Activated T-helper 17 cell treated with anti-CD3 and anti-CD28 coated beads, Interleukin-2, amount 50 U/mL, for 72 hours (primary cell): ENCODE data around the gene CARD8. TPM values are rescaled to one million over a fixed set of nuclear protein-coding genes. Genes with fewer than 3 reads are reported as not detected.
A peak's percentile ranks its signal among the peaks of the same experiment; 100 is the strongest.
"Not testable (repeated sequence)": the region's sequence is repeated elsewhere in the genome, so short reads cannot be mapped to it uniquely, and the experiment has no call there.

Experiments used
- ATAC-seq: fragments of 150-1000 bp; cut with Tn5 transposase; replicated peaks from 2 replicates; pipeline ENCODE4 v1.10.0; 2021; ENCODE audit warnings: mild to moderate bottlenecking, moderate library complexity
- H3K27ac Mint-ChIP-seq: one replicate; pipeline ENCODE4 v1.8.0; 2022; ENCODE audit warnings: mixed read lengths
- H3K27me3 Mint-ChIP-seq: one replicate; pipeline ENCODE4 v1.8.0; 2022; ENCODE audit warnings: mixed read lengths
- H3K36me3 Mint-ChIP-seq: one replicate; pipeline ENCODE4 v1.8.0; 2022; ENCODE audit warnings: low read depth, mild to moderate bottlenecking, mixed read lengths
- H3K4me1 Mint-ChIP-seq: one replicate; pipeline ENCODE4 v1.8.0; 2022; ENCODE audit warnings: mixed read lengths
- H3K4me3 Mint-ChIP-seq: one replicate; pipeline ENCODE4 v1.8.0; 2022; ENCODE audit warnings: mild to moderate bottlenecking, mixed read lengths
- H3K9me3 Mint-ChIP-seq: one replicate; pipeline ENCODE4 v1.8.0; 2022; ENCODE audit warnings: mixed read lengths
- total RNA-seq, 2 donors: library from RNA; stranded (reverse); gene quantifications; one replicate each; pipeline ENCODE4 v1.2.3, GENCODE V29; 2022

CARD8 gene
- total RNA-seq, 2 donors from 2014 or later = 161 to 244 TPM

DNA sequence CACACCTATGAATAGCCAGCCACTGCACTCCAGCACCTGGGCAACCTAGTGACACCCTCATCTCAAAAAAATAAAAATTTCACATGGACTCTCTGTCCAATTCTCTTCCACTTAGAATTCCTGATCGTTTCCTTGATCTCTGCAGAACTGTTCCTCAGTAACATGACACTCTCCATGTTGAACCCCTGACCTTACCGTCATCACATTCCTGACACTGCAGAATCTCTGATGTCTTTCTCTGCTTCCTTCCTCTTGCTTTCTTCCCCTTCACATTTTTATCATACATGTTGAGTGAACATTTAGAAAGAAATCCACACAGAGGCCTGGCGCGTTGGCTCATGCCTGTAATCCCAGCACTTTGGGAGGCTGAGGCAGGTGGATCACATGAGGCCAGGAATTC is 29.2 kb upstream of the CARD8 start:
- Mint-ChIP-seq H3K36me3 (no peaks in the 10 kb centered on the region), H3K4me3 (no peak overlapping the region), H3K9me3 (no peaks in the 10 kb centered on the region), H3K4me1 (no peaks in the 10 kb centered on the region), H3K27ac (no peak overlapping the region), H3K27me3 (peaks cover 23% of the 10 kb centered on the region)
- no peak for ATAC-seq

DNA sequence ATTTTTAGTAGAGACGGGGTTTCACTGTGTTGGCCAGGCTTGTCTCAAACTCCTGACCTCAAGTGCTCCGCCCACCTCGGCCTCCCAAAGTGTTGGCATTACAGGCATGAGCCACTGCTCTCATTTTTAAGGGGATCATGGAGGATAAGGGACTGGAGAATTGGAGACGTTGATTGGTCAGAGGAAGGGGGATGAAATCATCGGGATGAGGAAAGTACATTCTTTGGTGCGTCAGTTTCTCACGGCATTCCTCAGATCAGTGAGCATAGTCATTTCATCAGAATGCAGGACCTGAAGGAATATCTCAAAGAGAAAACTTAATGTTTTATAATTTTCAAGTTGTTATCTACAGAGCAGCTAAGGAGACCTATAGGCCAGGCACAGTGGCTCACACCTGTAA is 28.2 kb upstream of the CARD8 start:
- no peaks in the 10 kb centered on the region for H3K4me1 Mint-ChIP-seq
- H3K9me3 Mint-ChIP-seq = no peaks in the 10 kb centered on the region
- H3K27me3 Mint-ChIP-seq = peaks cover 23% of the 10 kb centered on the region
- no peak for ATAC-seq
- H3K27ac Mint-ChIP-seq = no peak overlapping the region
- no peak overlapping the region for H3K4me3 Mint-ChIP-seq
- H3K36me3 Mint-ChIP-seq = no peaks in the 10 kb centered on the region

DNA sequence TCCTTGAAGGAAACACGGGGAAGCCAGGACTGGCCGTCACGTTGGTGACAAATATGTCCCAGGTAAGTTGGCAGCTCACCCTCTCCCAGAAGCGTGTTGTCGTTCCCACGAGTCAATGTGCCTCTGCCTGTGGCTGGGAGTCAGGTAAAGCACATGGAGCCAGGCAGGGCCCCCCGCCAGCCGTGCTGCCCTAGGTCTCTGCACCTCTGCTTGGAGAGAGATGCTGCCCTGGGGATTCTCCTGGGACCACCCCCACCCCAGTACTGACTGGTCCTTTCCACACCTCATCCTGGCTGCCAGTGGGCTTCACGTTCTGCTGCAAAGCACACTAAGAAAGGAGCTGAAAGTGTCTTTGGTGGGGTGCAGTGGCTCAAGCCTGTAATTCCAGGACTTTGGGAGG is 24.0 kb upstream of the CARD8 start:
- Mint-ChIP-seq H3K4me1 (no peaks in the 10 kb centered on the region), H3K27me3 (peaks cover under 1% of the 10 kb centered on the region), H3K27ac (no peak overlapping the region)

DNA sequence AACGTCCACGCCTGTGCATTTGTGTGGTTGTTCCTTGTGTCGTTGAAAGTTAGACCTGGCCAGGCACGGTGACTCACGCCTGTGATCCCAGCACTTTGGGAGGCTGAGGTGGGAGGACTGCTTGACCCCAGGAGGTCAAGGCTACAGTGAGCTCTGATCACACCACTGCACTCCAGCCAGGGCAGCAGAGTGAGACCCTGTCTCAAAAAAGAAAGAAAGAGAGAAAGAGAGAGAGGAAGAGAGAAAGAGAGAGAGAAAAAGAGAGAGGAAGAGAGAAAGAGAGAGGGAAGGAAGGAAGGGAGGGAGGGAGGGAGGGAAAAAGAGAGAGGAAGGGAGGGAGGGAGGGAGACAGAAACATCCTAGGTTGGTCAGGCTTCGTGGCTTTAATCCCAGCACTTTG is 19.2 kb upstream of the CARD8 start:
- Mint-ChIP-seq H3K27ac (peak overlapping the region; percentile 67), H3K27me3 (peaks cover 19% of the 10 kb centered on the region), H3K9me3 (no peaks in the 10 kb centered on the region), H3K4me1 (peaks cover 9% of the 10 kb centered on the region), H3K36me3 (no peaks in the 10 kb centered on the region), H3K4me3 (no peak overlapping the region)
- ATAC-seq = no peak

More for the DNA sequence above, 24.0 kb upstream of the CARD8 start:
- Mint-ChIP-seq H3K36me3 (no peaks in the 10 kb centered on the region), H3K4me3 (no peak overlapping the region), H3K9me3 (no peaks in the 10 kb centered on the region)
- no peak for ATAC-seq

DNA sequence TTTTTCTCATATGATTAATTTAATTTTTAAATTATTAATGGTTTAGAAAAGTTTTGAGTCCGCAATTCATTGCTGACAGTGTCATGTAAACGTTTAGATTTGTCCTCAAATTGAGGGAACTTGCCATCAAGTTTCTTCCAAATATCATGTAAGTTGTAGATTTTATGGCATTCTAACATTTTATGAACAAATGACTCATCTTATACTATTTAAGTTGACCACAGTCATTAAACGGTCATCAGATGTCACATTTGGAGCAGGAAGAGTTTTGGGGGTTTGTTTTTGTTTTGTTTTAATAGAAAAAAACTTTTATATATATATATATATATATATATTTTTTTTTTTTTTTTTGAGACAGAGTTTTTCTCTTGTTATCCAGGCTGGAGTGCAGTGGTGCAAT is 18.5 kb upstream of the CARD8 start:
- Mint-ChIP-seq H3K27ac (no peak overlapping the region), H3K36me3 (no peaks in the 10 kb centered on the region), H3K4me1 (peaks cover 13% of the 10 kb centered on the region), H3K27me3 (peaks cover 25% of the 10 kb centered on the region), H3K4me3 (no peak overlapping the region), H3K9me3 (no peaks in the 10 kb centered on the region)
- ATAC-seq = no peak

DNA sequence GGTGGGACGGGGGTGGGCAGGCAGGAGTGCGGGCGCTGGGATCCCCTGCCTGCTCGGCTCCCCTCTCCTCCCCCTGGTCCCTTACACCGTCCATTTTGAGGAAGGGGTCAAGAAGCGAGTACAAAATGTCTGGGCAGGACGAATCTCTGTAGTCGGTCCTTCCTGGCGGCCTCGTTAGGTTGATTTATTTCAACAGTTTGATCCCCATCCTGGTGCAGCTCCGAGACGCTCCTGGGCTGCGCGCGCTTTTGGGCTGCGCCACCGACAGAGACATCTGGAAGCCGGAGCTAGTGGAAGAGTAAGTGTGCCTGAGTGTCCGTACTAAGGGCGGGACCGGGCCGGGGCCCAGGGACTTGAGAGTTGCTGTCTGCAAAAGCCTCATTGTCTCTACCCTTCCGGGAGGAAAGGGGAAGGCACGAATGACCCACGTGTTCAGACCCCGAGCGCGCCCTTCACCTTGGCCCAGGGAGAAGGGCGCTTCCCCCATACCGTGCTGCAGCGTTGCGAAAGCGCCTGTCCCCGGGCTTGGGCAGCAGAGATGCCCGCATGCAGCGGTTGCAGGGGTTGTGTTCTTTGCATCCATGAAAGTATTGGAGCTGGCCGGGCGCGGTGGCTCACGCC is 15.9 kb upstream of the CARD8 start:
- Mint-ChIP-seq H3K27me3 (peaks cover 28% of the 10 kb centered on the region), H3K36me3 (no peaks in the 10 kb centered on the region), H3K27ac (no peak overlapping the region), H3K9me3 (no peaks in the 10 kb centered on the region), H3K4me3 (peak overlapping the region; percentile 79), H3K4me1 (peaks cover 18% of the 10 kb centered on the region)
- peak; percentile 28 for ATAC-seq

DNA sequence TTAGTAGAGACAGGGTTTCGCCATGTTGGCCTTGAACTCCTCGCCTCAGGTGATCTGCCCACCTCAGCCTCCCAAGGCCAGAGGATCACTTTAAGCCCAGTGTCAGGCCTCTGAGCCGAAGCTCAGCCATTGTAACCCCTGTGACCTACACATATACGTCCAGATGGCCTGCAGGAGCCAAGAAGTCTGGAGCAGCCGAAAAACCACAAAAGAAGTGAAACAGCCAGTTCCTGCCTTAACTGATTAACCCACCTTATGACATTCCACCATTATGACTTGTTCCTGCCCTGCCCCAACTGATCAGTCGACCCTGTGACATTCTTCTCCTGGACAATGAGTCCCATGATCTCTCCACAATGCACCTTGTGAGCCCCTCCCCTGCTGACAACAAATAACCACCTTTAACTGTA is 13.9 kb upstream of the CARD8 start:
- not testable (repeated sequence) for H3K36me3 Mint-ChIP-seq, ATAC-seq, H3K27ac Mint-ChIP-seq, H3K9me3 Mint-ChIP-seq
- Mint-ChIP-seq H3K4me1 (peaks cover 18% of the 10 kb centered on the region), H3K27me3 (peaks cover 28% of the 10 kb centered on the region), H3K4me3 (peak overlapping the region; percentile 79)

DNA sequence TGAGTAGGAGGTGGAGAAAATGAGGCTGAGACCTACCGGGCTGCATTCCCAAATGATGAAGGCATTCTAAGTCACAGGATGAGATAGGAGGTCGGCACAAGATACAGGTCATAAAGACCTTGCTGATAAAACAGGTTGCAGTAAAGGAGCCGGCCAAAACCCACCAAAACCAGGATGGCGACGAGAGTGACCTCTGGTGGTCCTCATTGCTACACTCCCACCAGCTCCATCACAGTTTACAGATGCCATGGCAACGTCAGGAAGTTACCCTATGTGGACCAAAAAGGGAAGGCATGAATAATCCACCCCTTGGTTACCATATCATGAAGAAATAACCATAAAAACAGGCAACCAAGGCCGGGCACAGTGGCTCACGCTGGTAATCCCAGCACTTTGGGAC is 9.6 kb upstream of the CARD8 start:
- H3K9me3 Mint-ChIP-seq, H3K27me3 Mint-ChIP-seq, ATAC-seq, H3K27ac Mint-ChIP-seq, H3K36me3 Mint-ChIP-seq, H3K4me3 Mint-ChIP-seq: not testable (repeated sequence)
- peaks cover 21% of the 10 kb centered on the region for H3K4me1 Mint-ChIP-seq

DNA sequence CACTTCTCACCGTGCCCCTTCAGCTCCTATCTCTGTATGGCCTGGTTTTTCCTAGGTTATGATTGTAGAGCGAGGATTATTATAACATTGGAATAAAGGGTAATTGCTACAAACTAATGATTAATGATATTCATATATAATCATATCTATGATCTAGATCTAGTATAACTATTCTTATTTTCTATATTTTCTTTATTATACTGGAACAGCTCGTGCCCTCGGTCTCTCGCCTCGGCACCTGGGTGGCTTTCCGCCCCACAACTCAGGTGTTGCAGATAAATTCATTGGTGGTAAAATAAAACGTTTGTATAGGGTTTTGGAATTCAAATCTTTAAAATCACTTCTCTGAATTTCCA is 4.6 kb upstream of the CARD8 start:
- H3K9me3 Mint-ChIP-seq, H3K27me3 Mint-ChIP-seq, ATAC-seq: not testable (repeated sequence)
- Mint-ChIP-seq H3K36me3 (peaks cover 27% of the 10 kb centered on the region), H3K4me1 (peaks cover 22% of the 10 kb centered on the region), H3K4me3 (peak overlapping the region; percentile 84), H3K27ac (peak overlapping the region; percentile 92)

DNA sequence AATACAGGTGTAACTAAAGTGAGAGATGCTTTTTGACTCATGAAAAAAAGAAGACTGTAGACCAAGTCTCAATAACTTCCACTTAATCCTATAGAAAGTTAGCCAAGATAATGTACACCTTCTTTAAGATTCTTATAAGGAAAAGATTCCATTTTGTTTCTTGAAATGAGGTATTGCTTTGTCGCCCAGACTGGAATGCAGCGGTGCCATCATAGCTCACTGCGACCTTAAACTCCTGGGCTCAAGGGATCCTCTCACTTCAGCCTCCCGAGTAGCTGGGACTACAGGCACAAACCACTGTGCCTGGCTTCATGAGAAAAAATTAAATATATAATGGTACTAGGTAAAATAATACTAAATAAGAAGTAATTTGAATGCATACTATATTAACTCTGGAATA is 3.3 kb upstream of the CARD8 start:
- Mint-ChIP-seq H3K4me3 (peak overlapping the region; percentile 84), H3K36me3 (peaks cover 39% of the 10 kb centered on the region), H3K27ac (peak overlapping the region; percentile 92), H3K4me1 (peaks cover 31% of the 10 kb centered on the region)
- H3K9me3 Mint-ChIP-seq, ATAC-seq, H3K27me3 Mint-ChIP-seq: not testable (repeated sequence)

DNA sequence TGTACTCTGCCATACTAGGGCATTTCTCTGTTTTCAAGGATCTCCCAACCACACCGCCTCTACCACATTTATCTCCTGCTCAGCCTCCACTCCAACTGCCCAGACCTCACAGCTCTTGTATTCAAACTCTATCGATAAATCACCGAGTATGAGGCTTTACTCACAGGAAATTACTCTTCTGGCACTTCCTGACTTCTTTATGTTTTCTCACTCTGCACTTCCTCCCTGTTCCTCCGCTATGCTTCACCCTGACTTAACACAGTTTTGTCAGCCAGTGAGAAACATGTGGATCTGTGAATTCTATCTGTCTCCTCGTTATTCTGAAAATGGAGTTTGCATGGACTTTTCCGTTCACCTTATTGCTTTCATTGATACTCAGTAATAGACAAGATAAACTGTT is 2.6 kb upstream of the CARD8 start:
- peaks cover 37% of the 10 kb centered on the region for H3K4me1 Mint-ChIP-seq

DNA sequence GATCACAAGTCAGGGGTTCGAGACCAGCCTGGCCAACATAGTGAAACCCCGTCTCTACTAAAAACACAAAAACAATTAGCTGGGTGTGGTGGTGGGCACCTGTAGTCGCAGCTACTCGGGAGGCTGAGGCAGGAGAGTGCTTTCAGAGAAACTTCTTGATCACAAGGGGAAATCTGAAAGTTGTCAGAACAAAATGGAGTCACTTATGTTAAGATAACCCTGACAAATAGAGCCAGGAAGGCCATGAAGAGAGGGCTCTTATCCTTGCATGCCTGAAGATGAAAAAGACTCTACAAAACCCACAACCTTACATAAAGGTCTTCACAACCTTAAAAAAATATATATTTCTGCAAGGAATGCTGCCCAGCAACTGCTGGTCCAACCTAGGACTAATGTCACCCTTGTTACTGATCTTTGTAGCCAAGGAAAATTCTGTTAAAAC is 1.2 kb downstream of the CARD8 start:
- peaks cover 58% of the 10 kb centered on the region for H3K36me3 Mint-ChIP-seq
- ATAC-seq = no peak
- peak overlapping the region; percentile 84 for H3K4me3 Mint-ChIP-seq
- no peaks in the 10 kb centered on the region for H3K27me3 Mint-ChIP-seq
- H3K9me3 Mint-ChIP-seq = no peaks in the 10 kb centered on the region
- H3K4me1 Mint-ChIP-seq = peaks cover 57% of the 10 kb centered on the region
- H3K27ac Mint-ChIP-seq = peak overlapping the region; percentile 95

More for the DNA sequence above, 2.6 kb upstream of the CARD8 start:
- H3K27ac Mint-ChIP-seq = peak overlapping the region; percentile 92
- H3K4me3 Mint-ChIP-seq = peak overlapping the region; percentile 84
- peaks cover 45% of the 10 kb centered on the region for H3K36me3 Mint-ChIP-seq
- H3K27me3 Mint-ChIP-seq = no peaks in the 10 kb centered on the region
- ATAC-seq = peak; percentile 49
- H3K9me3 Mint-ChIP-seq = no peaks in the 10 kb centered on the region

DNA sequence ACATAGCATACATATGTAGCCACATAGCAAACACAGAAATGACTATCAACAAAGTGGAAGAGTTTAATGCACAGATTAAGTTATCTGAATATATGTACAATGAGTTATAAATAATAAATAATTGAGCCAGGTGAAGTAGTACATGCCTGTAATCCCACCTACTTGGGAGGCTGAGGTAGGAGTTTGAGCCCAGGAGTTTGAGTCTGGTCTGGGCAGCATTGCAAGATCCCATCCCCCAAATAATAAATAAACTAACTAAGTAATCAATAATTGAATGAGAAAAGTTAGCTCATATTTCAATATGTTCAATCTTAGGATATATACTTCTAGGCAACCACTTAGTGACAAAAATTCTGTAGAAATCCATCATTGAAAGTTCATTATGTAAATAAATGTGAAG is 1.7 kb downstream of the CARD8 start:
- ATAC-seq = no peak
- Mint-ChIP-seq H3K9me3 (no peaks in the 10 kb centered on the region), H3K27ac (peak overlapping the region; percentile 95)

DNA sequence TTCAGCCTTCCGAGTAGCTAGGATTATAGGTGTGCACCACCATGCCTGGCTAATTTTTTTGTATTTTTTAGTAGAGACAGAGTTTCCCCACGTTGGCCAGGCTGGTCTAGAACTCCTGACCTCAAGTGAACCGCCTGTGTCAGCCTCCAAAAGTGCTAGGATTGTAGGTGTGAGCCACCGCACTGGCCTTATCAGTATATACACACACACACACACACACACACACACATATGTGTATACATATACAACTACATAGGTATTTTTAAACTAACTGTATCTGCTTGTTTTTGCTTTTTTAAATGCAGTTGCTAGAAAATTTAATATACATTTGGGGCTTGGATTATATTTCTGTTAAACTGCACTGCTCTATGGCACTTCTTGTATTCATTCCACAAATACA is 3.1 kb downstream of the CARD8 start:
- peak overlapping the region; percentile 84 for H3K4me3 Mint-ChIP-seq
- H3K27me3 Mint-ChIP-seq = no peaks in the 10 kb centered on the region
- no peak for ATAC-seq
- peaks cover 66% of the 10 kb centered on the region for H3K36me3 Mint-ChIP-seq
- H3K27ac Mint-ChIP-seq = no peak overlapping the region
- H3K4me1 Mint-ChIP-seq = peaks cover 53% of the 10 kb centered on the region
- no peaks in the 10 kb centered on the region for H3K9me3 Mint-ChIP-seq

More for the DNA sequence above, 1.7 kb downstream of the CARD8 start:
- Mint-ChIP-seq H3K27me3 (no peaks in the 10 kb centered on the region), H3K4me1 (peaks cover 59% of the 10 kb centered on the region), H3K4me3 (peak overlapping the region; percentile 84), H3K36me3 (peaks cover 64% of the 10 kb centered on the region)

DNA sequence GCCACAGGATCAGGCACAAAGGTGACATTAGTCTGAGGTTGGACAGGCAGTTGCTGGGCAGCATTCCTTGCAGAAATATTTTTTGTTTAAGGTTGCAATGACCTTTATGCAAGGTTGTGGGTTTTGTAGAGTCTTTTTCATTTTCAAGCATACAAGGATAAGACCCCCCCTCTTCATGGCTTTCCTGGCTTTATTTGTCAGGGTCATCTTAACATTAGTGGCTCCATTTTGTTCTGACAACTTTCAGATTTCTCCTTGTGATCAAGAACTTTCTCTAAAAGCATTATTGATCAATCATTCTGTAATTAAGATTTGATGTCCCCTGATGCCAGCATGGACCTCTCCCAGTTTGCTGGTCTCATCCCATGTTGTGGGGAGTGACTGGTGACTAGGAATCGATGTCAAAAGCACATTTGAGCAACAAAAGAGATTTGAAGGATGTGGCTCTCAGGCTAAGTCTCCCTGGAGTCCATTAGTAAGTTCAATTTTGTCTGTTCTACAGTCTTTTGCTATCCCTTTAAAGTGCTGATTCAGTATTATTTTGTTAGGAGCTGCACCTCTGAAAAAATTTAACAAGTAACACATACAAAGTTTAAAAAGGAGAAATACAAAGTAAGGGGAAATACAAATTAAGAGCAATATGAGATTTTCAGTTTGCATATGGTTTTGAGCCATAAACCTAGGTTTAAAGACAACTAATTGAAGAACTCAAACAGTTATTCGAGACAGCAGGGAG is 5.3 kb downstream of the CARD8 start:
- ATAC-seq = no peak
- Mint-ChIP-seq H3K4me3 (peak overlapping the region; percentile 94), H3K4me1 (peaks cover 56% of the 10 kb centered on the region), H3K27me3 (no peaks in the 10 kb centered on the region), H3K36me3 (peaks cover 70% of the 10 kb centered on the region), H3K27ac (peak overlapping the region; percentile 97), H3K9me3 (no peaks in the 10 kb centered on the region)
